SK-N-SH treated with all-trans-retinoic acid at 6 μM for 48 hours (cell line): ENCODE results near the gene TMEM163.

ENCODE experiments used
- ATAC-seq: fragments of 200-7000 bp; cut with Tn5 transposase; 3 replicates; pipeline ENCODE4 v1.9.1; 2020; ENCODE audit warnings: mild to moderate bottlenecking, moderate library complexity
- ARNTL ChIP-seq: fragments of 450-650 bp; formaldehyde crosslinking; IDR thresholded peaks from 2 replicates; pipeline ENCODE4 v1.5.0; 2020; ENCODE audit warnings: low read depth, mild to moderate bottlenecking, moderate library complexity, borderline replicate concordance
- BACH2 ChIP-seq: fragments of 250-450 bp; sonication (Bioruptor Pico); IDR thresholded peaks from 2 replicates; pipeline ENCODE4 v1.9.0; 2021; ENCODE audit warnings: mild to moderate bottlenecking, borderline replicate concordance
- ESRRG ChIP-seq: fragments of 250-450 bp; sonication (Bioruptor Pico); IDR thresholded peaks from 2 replicates; pipeline ENCODE4 v1.6.1; 2021; ENCODE audit warnings: mild to moderate bottlenecking
- GLIS3 ChIP-seq: fragments of 250-450 bp; sonication (Bioruptor Pico); IDR thresholded peaks from 2 replicates; pipeline ENCODE4 v1.5.0; 2020; ENCODE audit warnings: mild to moderate bottlenecking, moderate library complexity
- ISL1 ChIP-seq: fragments of 250-450 bp; sonication (Bioruptor Pico); IDR thresholded peaks from 2 replicates; pipeline ENCODE4 v2.1.2; 2022; ENCODE audit warnings: mild to moderate bottlenecking, moderate library complexity
- OSR1 ChIP-seq: fragments of 250-450 bp; sonication (Bioruptor Pico); IDR thresholded peaks from 2 replicates; pipeline ENCODE4 v1.8.0; 2022; ENCODE audit warnings: moderate library complexity, mild to moderate bottlenecking, inconsistent platforms
- PPARA ChIP-seq: fragments of 250-450 bp; sonication (Bioruptor Pico); IDR thresholded peaks from 2 replicates; pipeline ENCODE4 v1.5.0; 2020; ENCODE audit warnings: mild to moderate bottlenecking, borderline replicate concordance
- RARB ChIP-seq: fragments of 250-450 bp; sonication (Bioruptor Pico); IDR thresholded peaks from 2 replicates; pipeline ENCODE4 v1.8.0; 2021; ENCODE audit warnings: mild to moderate bottlenecking, moderate library complexity
- SNAI2 ChIP-seq: fragments of 250-450 bp; sonication (Bioruptor Pico); IDR thresholded peaks from 2 replicates; pipeline ENCODE4 v1.5.0; 2020; ENCODE audit warnings: mild to moderate bottlenecking, moderate library complexity
- TCF4 ChIP-seq: fragments of 250-450 bp; sonication (Bioruptor Pico); IDR thresholded peaks from 2 replicates; pipeline ENCODE4 v1.8.0; 2021; ENCODE audit warnings: mild to moderate bottlenecking, moderate library complexity, borderline replicate concordance
- TOX ChIP-seq: fragments of 250-450 bp; sonication (Bioruptor Pico); IDR thresholded peaks from 2 replicates; pipeline ENCODE4 v1.8.0; 2021; ENCODE audit warnings: mild to moderate bottlenecking, moderate library complexity, borderline replicate concordance
- ZFP3 ChIP-seq: fragments of 250-450 bp; sonication (Bioruptor Pico); IDR thresholded peaks from 2 replicates; pipeline ENCODE4 v1.5.0; 2020; ENCODE audit warnings: mild to moderate bottlenecking, moderate library complexity
- ZNF565 ChIP-seq: fragments of 450-650 bp; formaldehyde crosslinking; conservative IDR thresholded peaks from 2 replicates; pipeline ENCODE4 v1.5.0; 2020; ENCODE audit warnings: low read depth, mild to moderate bottlenecking, moderate library complexity
- ZNF70 ChIP-seq: fragments of 450-650 bp; formaldehyde crosslinking; IDR thresholded peaks from 2 replicates; pipeline ENCODE4 v1.5.0; 2020; ENCODE audit warnings: mild to moderate bottlenecking, moderate library complexity
- ZNF8 ChIP-seq: fragments of 450-650 bp; formaldehyde crosslinking; IDR thresholded peaks from 2 replicates; pipeline ENCODE4 v1.5.0; 2020; ENCODE audit warnings: mild to moderate bottlenecking, moderate library complexity
- TF ChIP-seq, protein P1 (sequence below): fragments of 250-450 bp; sonication (Bioruptor Pico); IDR thresholded peaks from 2 replicates; pipeline ENCODE4 v1.5.1; 2020; ENCODE audit warnings: low read depth, mild to moderate bottlenecking, moderate library complexity
- TF ChIP-seq, protein P2 (sequence below): fragments of 250-450 bp; sonication (Bioruptor Pico); IDR thresholded peaks from 2 replicates; pipeline ENCODE4 v1.8.0; 2021; ENCODE audit warnings: low read depth, mild to moderate bottlenecking, moderate library complexity, borderline replicate concordance
- TF ChIP-seq, protein P3 (sequence below): fragments of 250-450 bp; sonication (Bioruptor Pico); IDR thresholded peaks from 2 replicates; pipeline ENCODE4 v1.8.0; 2020; ENCODE audit warnings: mild to moderate bottlenecking, moderate library complexity, borderline replicate concordance
- TF ChIP-seq, protein P4 (sequence below): fragments of 250-450 bp; sonication (Bioruptor Pico); IDR thresholded peaks from 2 replicates; pipeline ENCODE4 v1.5.0; 2020; ENCODE audit warnings: mild to moderate bottlenecking, moderate library complexity
- TF ChIP-seq, protein P5 (sequence below): fragments of 250-450 bp; sonication (Bioruptor Pico); IDR thresholded peaks from 2 replicates; pipeline ENCODE4 v1.5.1; 2021; ENCODE audit warnings: mild to moderate bottlenecking, moderate library complexity

The TMEM163 gene

GRCh38 chr2:134704173-134704572 lies 14.6 kb downstream of the TMEM163 start:
- no peak for TF ChIP-seq SNAI2 (CRISPR knock-in tag)
- no peak for TF ChIP-seq ARNTL (CRISPR knock-in tag)
- no peak for TF ChIP-seq GLIS3 (CRISPR knock-in tag)
- no peak for TF ChIP-seq ZFP3 (CRISPR knock-in tag)
- TF ChIP-seq ZNF70: no peak

GRCh38 chr2:134703426-134703825 lies 15.4 kb downstream of the TMEM163 start:
- no peak for ATAC-seq
- TF ChIP-seq, protein P1, sequence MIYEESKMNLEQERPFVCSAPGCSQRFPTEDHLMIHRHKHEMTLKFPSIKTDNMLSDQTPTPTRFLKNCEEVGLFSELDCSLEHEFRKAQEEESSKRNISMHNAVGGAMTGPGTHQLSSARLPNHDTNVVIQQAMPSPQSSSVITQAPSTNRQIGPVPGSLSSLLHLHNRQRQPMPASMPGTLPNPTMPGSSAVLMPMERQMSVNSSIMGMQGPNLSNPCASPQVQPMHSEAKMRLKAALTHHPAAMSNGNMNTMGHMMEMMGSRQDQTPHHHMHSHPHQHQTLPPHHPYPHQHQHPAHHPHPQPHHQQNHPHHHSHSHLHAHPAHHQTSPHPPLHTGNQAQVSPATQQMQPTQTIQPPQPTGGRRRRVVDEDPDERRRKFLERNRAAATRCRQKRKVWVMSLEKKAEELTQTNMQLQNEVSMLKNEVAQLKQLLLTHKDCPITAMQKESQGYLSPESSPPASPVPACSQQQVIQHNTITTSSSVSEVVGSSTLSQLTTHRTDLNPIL (CRISPR knock-in tag): no peak
- no peak for TF ChIP-seq BACH2 (CRISPR knock-in tag)
- no peak for TF ChIP-seq OSR1 (CRISPR knock-in tag)
- no peak for TF ChIP-seq PPARA (CRISPR knock-in tag)
- TF ChIP-seq, protein P2, sequence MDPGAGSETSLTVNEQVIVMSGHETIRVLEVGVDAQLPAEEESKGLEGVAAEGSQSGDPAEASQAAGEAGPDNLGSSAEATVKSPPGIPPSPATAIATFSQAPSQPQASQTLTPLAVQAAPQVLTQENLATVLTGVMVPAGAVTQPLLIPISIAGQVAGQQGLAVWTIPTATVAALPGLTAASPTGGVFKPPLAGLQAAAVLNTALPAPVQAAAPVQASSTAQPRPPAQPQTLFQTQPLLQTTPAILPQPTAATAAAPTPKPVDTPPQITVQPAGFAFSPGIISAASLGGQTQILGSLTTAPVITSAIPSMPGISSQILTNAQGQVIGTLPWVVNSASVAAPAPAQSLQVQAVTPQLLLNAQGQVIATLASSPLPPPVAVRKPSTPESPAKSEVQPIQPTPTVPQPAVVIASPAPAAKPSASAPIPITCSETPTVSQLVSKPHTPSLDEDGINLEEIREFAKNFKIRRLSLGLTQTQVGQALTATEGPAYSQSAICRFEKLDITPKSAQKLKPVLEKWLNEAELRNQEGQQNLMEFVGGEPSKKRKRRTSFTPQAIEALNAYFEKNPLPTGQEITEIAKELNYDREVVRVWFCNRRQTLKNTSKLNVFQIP (CRISPR knock-in tag): no peak
- no peak for TF ChIP-seq GLIS3 (CRISPR knock-in tag)
- no peak for TF ChIP-seq TOX (CRISPR knock-in tag)
- no peak for TF ChIP-seq ESRRG (CRISPR knock-in tag)
- no peak for TF ChIP-seq ZFP3 (CRISPR knock-in tag)
- TF ChIP-seq ISL1 (CRISPR knock-in tag): no peak
- no peak for TF ChIP-seq RARB
- TF ChIP-seq ZNF565 (CRISPR knock-in tag): no peak
- TF ChIP-seq, protein P3, sequence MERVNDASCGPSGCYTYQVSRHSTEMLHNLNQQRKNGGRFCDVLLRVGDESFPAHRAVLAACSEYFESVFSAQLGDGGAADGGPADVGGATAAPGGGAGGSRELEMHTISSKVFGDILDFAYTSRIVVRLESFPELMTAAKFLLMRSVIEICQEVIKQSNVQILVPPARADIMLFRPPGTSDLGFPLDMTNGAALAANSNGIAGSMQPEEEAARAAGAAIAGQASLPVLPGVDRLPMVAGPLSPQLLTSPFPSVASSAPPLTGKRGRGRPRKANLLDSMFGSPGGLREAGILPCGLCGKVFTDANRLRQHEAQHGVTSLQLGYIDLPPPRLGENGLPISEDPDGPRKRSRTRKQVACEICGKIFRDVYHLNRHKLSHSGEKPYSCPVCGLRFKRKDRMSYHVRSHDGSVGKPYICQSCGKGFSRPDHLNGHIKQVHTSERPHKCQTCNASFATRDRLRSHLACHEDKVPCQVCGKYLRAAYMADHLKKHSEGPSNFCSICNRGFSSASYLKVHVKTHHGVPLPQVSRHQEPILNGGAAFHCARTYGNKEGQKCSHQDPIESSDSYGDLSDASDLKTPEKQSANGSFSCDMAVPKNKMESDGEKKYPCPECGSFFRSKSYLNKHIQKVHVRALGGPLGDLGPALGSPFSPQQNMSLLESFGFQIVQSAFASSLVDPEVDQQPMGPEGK (CRISPR knock-in tag): no peak
- TF ChIP-seq ZNF70: no peak
- TF ChIP-seq, protein P4, sequence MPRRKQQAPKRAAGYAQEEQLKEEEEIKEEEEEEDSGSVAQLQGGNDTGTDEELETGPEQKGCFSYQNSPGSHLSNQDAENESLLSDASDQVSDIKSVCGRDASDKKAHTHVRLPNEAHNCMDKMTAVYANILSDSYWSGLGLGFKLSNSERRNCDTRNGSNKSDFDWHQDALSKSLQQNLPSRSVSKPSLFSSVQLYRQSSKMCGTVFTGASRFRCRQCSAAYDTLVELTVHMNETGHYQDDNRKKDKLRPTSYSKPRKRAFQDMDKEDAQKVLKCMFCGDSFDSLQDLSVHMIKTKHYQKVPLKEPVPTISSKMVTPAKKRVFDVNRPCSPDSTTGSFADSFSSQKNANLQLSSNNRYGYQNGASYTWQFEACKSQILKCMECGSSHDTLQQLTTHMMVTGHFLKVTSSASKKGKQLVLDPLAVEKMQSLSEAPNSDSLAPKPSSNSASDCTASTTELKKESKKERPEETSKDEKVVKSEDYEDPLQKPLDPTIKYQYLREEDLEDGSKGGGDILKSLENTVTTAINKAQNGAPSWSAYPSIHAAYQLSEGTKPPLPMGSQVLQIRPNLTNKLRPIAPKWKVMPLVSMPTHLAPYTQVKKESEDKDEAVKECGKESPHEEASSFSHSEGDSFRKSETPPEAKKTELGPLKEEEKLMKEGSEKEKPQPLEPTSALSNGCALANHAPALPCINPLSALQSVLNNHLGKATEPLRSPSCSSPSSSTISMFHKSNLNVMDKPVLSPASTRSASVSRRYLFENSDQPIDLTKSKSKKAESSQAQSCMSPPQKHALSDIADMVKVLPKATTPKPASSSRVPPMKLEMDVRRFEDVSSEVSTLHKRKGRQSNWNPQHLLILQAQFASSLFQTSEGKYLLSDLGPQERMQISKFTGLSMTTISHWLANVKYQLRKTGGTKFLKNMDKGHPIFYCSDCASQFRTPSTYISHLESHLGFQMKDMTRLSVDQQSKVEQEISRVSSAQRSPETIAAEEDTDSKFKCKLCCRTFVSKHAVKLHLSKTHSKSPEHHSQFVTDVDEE (CRISPR knock-in tag): no peak
- TF ChIP-seq ARNTL (CRISPR knock-in tag): no peak
- TF ChIP-seq, protein P5, sequence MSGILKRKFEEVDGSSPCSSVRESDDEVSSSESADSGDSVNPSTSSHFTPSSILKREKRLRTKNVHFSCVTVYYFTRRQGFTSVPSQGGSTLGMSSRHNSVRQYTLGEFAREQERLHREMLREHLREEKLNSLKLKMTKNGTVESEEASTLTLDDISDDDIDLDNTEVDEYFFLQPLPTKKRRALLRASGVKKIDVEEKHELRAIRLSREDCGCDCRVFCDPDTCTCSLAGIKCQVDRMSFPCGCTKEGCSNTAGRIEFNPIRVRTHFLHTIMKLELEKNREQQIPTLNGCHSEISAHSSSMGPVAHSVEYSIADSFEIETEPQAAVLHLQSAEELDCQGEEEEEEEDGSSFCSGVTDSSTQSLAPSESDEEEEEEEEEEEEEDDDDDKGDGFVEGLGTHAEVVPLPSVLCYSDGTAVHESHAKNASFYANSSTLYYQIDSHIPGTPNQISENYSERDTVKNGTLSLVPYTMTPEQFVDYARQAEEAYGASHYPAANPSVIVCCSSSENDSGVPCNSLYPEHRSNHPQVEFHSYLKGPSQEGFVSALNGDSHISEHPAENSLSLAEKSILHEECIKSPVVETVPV (CRISPR knock-in tag): no peak

More at GRCh38 chr2:134704173-134704572, 14.6 kb downstream of the TMEM163 start:
- no peak for ATAC-seq

- no peak for ATAC-seq
- TF ChIP-seq TCF4 (no peak), SNAI2 (CRISPR knock-in tag) (no peak), PPARA (CRISPR knock-in tag) (no peak), ARNTL (CRISPR knock-in tag) (no peak), BACH2 (CRISPR knock-in tag) (no peak), ISL1 (CRISPR knock-in tag) (no peak), ZNF8 (CRISPR knock-in tag) (no peak)
These were observed 18.1 kb downstream of the TMEM163 start for GRCh38 chr2:134700730-134701129.
